K562 (cell line): Measurements from ENCODE around the gene PCDHB13. TPM values are rescaled to one million over a fixed set of nuclear protein-coding genes. Genes with fewer than 3 reads are reported as not detected.

Source experiments
- ATAC-seq: fragments of 200-7000 bp; cut with Tn5 transposase; 3 replicates; pipeline ENCODE4 v1.9.1; 2020; ENCODE audit warnings: moderate library complexity
- BruUV-seq: library from RNA; stranded (reverse); fragments of 400-500 nt; replicated peaks from 2 replicates; lab custom pipeline; 2021; lab: Mats Ljungman, UMichigan
- CTCF ChIA-PET: fragments of 300-600 bp; formaldehyde crosslinking; extraction: SDS; loops from one replicate; lab custom pipeline; 2021; ENCODE audit warnings: low intra/inter-chr PET ratio; lab: Yijun Ruan, JAX
- POLR2A ChIA-PET: fragments of 300-600, 350-650 bp; sonication (Branson Sonifier 250); formaldehyde crosslinking; extraction: SDS; loops from one replicate; lab custom pipeline; 2021; ENCODE audit warnings: antibody characterized with exemption, inconsistent platforms; lab: Yijun Ruan, JAX
- DNase-seq, 4 experiments: peaks; one replicate each; pipeline versions ENCODE4 v3.0.0 to v3.0.0-alpha.2; 2011 to 2018; ENCODE audit warnings: low spot score in 3 of 4, mixed read lengths in 3 of 4; ENCODE audit errors: extremely low read depth in 1 of 4
- FAIRE-seq: peaks from 2 replicates; lab custom pipeline; 2011; peaks lifted over from hg19 to GRCh38; lab: Jason Lieb, UNC
- H2AFZ ChIP-seq: 2 replicates; pipeline ENCODE4 v1.6.0; 2011; ENCODE audit warnings: low read depth, low read length, control low read depth, inconsistent platforms
- H3K27ac ChIP-seq: fragments of 200-600 bp; 3 replicates; pipeline ENCODE4 v1.8.0; 2011; ENCODE audit warnings: low read depth, mild to moderate bottlenecking, control low read depth, inconsistent platforms, low read length, moderate library complexity, mixed read lengths; ENCODE audit errors: extremely low read depth
- H3K27me3 ChIP-seq, 2 experiments: fragments of 300-600 bp in 1 of 2; 2 replicates in 1 of 2; 3 replicates in 1 of 2; pipeline versions ENCODE4 v1.6.0 to v1.8.0; 2011; ENCODE audit warnings: inconsistent platforms in 2 of 2, low read length in 2 of 2, mild to moderate bottlenecking in 1 of 2, mixed read lengths in 1 of 2, moderate library complexity in 1 of 2; ENCODE audit not compliant: control insufficient read depth in 2 of 2, insufficient read depth in 2 of 2
- H3K36me3 ChIP-seq: fragments of 300-600 bp; 3 replicates; pipeline ENCODE4 v1.8.0; 2011; ENCODE audit warnings: mild to moderate bottlenecking, low read length, inconsistent platforms; ENCODE audit not compliant: control insufficient read depth, insufficient read depth
- H3K4me1 ChIP-seq, 2 experiments: fragments of 200-600 bp in 1 of 2; replicated peaks in 1 of 2; 2 replicates in 1 of 2; 3 replicates in 1 of 2; pipeline versions ENCODE4 v1.5.1 to v1.8.0; 2011; ENCODE audit warnings: inconsistent platforms in 2 of 2, low read length in 2 of 2, mild to moderate bottlenecking in 1 of 2, mixed read lengths in 1 of 2, moderate library complexity in 1 of 2; ENCODE audit not compliant: control insufficient read depth in 2 of 2, insufficient read depth in 2 of 2
- H3K4me2 ChIP-seq: 2 replicates; pipeline ENCODE4 v1.6.1; 2011; ENCODE audit warnings: low read length, control low read depth, inconsistent platforms, mixed read lengths; ENCODE audit not compliant: insufficient read depth
- H3K4me3 ChIP-seq: fragments of 200-600 bp; sonication (generic), shearing (Covaris generic); 2 replicates; pipeline ENCODE4 v1.5.1; 2016; ENCODE audit warnings: control low read depth, inconsistent platforms
- H3K79me2 ChIP-seq: fragments of 200-600 bp; 3 replicates; pipeline ENCODE4 v1.8.0; 2011; ENCODE audit warnings: low read length, inconsistent platforms; ENCODE audit not compliant: control insufficient read depth, insufficient read depth
- H3K9ac ChIP-seq, 2 experiments: 2 replicates each; pipeline versions ENCODE4 v1.6.0 to v1.6.1; 2011; ENCODE audit warnings: low read depth in 2 of 2, low read length in 2 of 2, control low read depth in 1 of 2, inconsistent platforms in 1 of 2, mild to moderate bottlenecking in 1 of 2, mixed read lengths in 1 of 2; ENCODE audit not compliant: insufficient read depth in 1 of 2
- H3K9me1 ChIP-seq: one replicate; pipeline ENCODE4 v1.6.0; 2011; ENCODE audit warnings: inconsistent platforms, mild to moderate bottlenecking, low read length, moderate library complexity; ENCODE audit not compliant: control insufficient read depth, insufficient read depth
- H3K9me3 ChIP-seq: replicated peaks from 2 replicates; pipeline ENCODE4 v1.5.1; 2011; ENCODE audit warnings: low read depth, low read length, inconsistent platforms; ENCODE audit not compliant: control insufficient read depth, insufficient read depth
- H4K20me1 ChIP-seq: replicated peaks from 2 replicates; pipeline ENCODE4 v1.6.1; 2011; ENCODE audit warnings: low read length, inconsistent platforms, mixed read lengths; ENCODE audit not compliant: control insufficient read depth, insufficient read depth
- CTCF ChIP-seq, 3 experiments: IDR thresholded peaks in 2 of 3; conservative IDR thresholded peaks in 1 of 3; 2 replicates each; pipeline ENCODE4 v1.5.1; 2011 to 2012; ENCODE audit warnings: low read length in 3 of 3, mild to moderate bottlenecking in 3 of 3, control low read depth in 2 of 3, improper control_type of control experiment in 1 of 3, inconsistent platforms in 1 of 3, low read depth in 1 of 3, mixed read lengths in 1 of 3, moderate library complexity in 1 of 3; ENCODE audit not compliant: insufficient read depth in 2 of 3
- CTCFL ChIP-seq: IDR thresholded peaks from 2 replicates; pipeline ENCODE4 v1.6.1; 2011; ENCODE audit warnings: borderline replicate concordance, low read depth, mild to moderate bottlenecking, moderate library complexity, low read length; ENCODE audit not compliant: insufficient read depth, poor library complexity, severe bottlenecking
- ETS2 ChIP-seq: IDR thresholded peaks from 2 replicates; pipeline ENCODE4 v1.6.1; 2016; ENCODE audit warnings: borderline replicate concordance, missing genetic modification characterization, mild to moderate bottlenecking, moderate library complexity, missing compliant biosample characterization; ENCODE audit not compliant: poor library complexity, severe bottlenecking
- HINFP ChIP-seq: fragments of 450-650 bp; conservative IDR thresholded peaks from 2 replicates; pipeline ENCODE4 v1.6.1; 2016; ENCODE audit warnings: missing genetic modification characterization, low read depth, mild to moderate bottlenecking, control low read depth, missing compliant biosample characterization
- HNRNPUL1 ChIP-seq: fragments of 200-400 bp; formaldehyde crosslinking; IDR thresholded peaks from 2 replicates; pipeline ENCODE4 v1.6.1; 2017; ENCODE audit warnings: low read length
- JUN ChIP-seq, 2 experiments: sonication (generic) in 1 of 2; formaldehyde crosslinking in 1 of 2; IDR thresholded peaks; 2 replicates each; pipeline versions ENCODE4 v1.6.1 to v1.8.0; 2012 to 2022; ENCODE audit warnings: borderline replicate concordance in 2 of 2, mild to moderate bottlenecking in 2 of 2, improper control_type of control experiment in 1 of 2, low read depth in 1 of 2, low read length in 1 of 2, missing genetic modification reagents in 1 of 2
- KHSRP ChIP-seq: fragments of 450-650 bp; IDR thresholded peaks from 2 replicates; pipeline ENCODE4 v1.6.1; 2017
- MEIS2 ChIP-seq: fragments of 450-650 bp; IDR thresholded peaks from 2 replicates; pipeline ENCODE4 v1.6.1; 2014; ENCODE audit warnings: mild to moderate bottlenecking; ENCODE audit not compliant: partially characterized antibody
- NFYB ChIP-seq: IDR thresholded peaks from 2 replicates; pipeline ENCODE4 v1.6.1; 2011; ENCODE audit warnings: mild to moderate bottlenecking, moderate library complexity; ENCODE audit not compliant: insufficient read length; ENCODE audit errors: extremely low read depth
- NR2F6 ChIP-seq: fragments of 450-650 bp; formaldehyde crosslinking; IDR thresholded peaks from 2 replicates; pipeline ENCODE4 v1.4.0; 2020; ENCODE audit warnings: mild to moderate bottlenecking
- PHF8 ChIP-seq: fragments of 200-600 bp; sonication (generic); IDR thresholded peaks from 2 replicates; pipeline ENCODE4 v1.6.1; 2012; ENCODE audit warnings: mixed run types, mild to moderate bottlenecking, inconsistent platforms, low read length, moderate library complexity, borderline replicate concordance
- PURB ChIP-seq: sonication (generic); formaldehyde crosslinking; IDR thresholded peaks from 2 replicates; pipeline ENCODE4 v1.9.0; 2021; ENCODE audit warnings: low read depth, mild to moderate bottlenecking, missing genetic modification reagents
- RAD21 ChIP-seq, 2 experiments: fragments of 250-450 bp in 1 of 2; fragments of 450-650 bp in 1 of 2; sonication (Bioruptor Pico) in 1 of 2; formaldehyde crosslinking in 1 of 2; IDR thresholded peaks in 1 of 2; conservative IDR thresholded peaks in 1 of 2; 2 replicates each; pipeline versions ENCODE4 v1.4.0 to v1.8.0; 2020 to 2022; ENCODE audit warnings: mild to moderate bottlenecking in 2 of 2, moderate library complexity in 1 of 2
- ZNF77 ChIP-seq: fragments of 250-450 bp; sonication (Bioruptor Pico); IDR thresholded peaks from 2 replicates; pipeline ENCODE4 v1.5.0; 2020
- WGBS: fragments of 100-300 bp; shearing (Covaris generic); methylation state at CpG from one replicate; pipeline ENCODE4 v1.1.6; 2016; ENCODE audit warnings: low coverage, mixed read lengths; ENCODE audit not compliant: insufficient coverage; ENCODE audit errors: missing lambda C conversion rate; 5-methylcytosine and 5-hydroxymethylcytosine counted together
- in situ Hi-C: fragments of 300-500 bp; cut with MboI; formaldehyde crosslinking; loops from 4 replicates; pipeline ENCODE4 v1.15.0; 2018; ENCODE audit warnings: inconsistent platforms, mixed read lengths
- intact Hi-C: fragments of 100-400 bp; cut with micrococcal nuclease; formaldehyde crosslinking; loops from 2 replicates; pipeline ENCODE4 v1.14.2; 2022
- polyA plus RNA-seq, 8 experiments: library from polyadenylated mRNA; depleted of rRNA in 4 of 8; stranded (reverse) in 5 of 8; unstranded in 3 of 8; fragments of >200 nt; fragmentation: Nextera tagmentation in 2 of 8; fragmentation: Illumina TruSeq in 1 of 8; extraction: Ambion mirVana in 2 of 8; extraction: Trizol in 1 of 8; gene quantifications; 2 replicates each; pipeline versions ENCODE4 v1.2.1 to v1.2.3, GENCODE V29; 2011 to 2014; ENCODE audit warnings: inconsistent platforms in 1 of 8, missing spikeins in 1 of 8
- total RNA-seq, 7 experiments: library from RNA; depleted of rRNA in 6 of 7; stranded (reverse); fragments of >200 nt in 6 of 7; fragmentation: Illumina TruSeq in 2 of 7; extraction: Trizol in 2 of 7; gene quantifications; 2 replicates each; pipeline versions ENCODE4 v1.2.1 to v1.2.3, GENCODE V29; 2011 to 2021; ENCODE audit warnings: low replicate concordance in 1 of 7

PCDHB13 gene
- total and polyA plus RNA-seq, 9 of the 15 experiments (the other 6 are each of a cell fraction or from before 2014, with no cell fraction given), result 0.01 TPM; not detected in 8

- Histone ChIP-seq H3K79me2 (no peaks in the 10 kb centered on the region), H3K4me2 (no peak within 1 kb of the TSS), H3K9ac (no peak within 1 kb of the TSS), H3K27ac (no peak within 1 kb of the TSS), H3K9me1 (no peaks in the 10 kb centered on the region), H2AFZ (no peak within 1 kb of the TSS), H3K36me3 (no peaks in the 10 kb centered on the region), H3K4me3 (no peak within 1 kb of the TSS), H4K20me1 (no peaks in the 10 kb centered on the region), H3K9me3 (no peaks in the 10 kb centered on the region), H3K27me3 (no peaks in the 10 kb centered on the region; a peak in 1 of 5 replicates), H3K4me1 (no peaks in the 10 kb centered on the region)
- POLR2A ChIA-PET, result no interaction called here
- under 1% methylated on average over 9 of the region's 10 CpGs for WGBS
- intact Hi-C loops, result no loop called here
- TF ChIP-seq RAD21 (CRISPR knock-in tag; conservative IDR thresholded peaks at IDR 0.05 in 1 of 2, IDR thresholded peaks at IDR 0.05 in 1 of 2), result peak; percentile 9 to 29; a peak in 1 of 4 replicates
- TF ChIP-seq KHSRP, result no peak
- no peak for TF ChIP-seq NR2F6 (CRISPR knock-in tag)
- TF ChIP-seq CTCF (IDR thresholded peaks at IDR 0.05 in 2 of 3, conservative IDR thresholded peaks at IDR 0.05 in 1 of 3; ENCODE audit: insufficient read depth in 2 of 3, low read depth in 1 of 3, low read length in 3 of 3), result peak; percentile 40 to 72 (median 62); a peak in 5 of 6 replicates
- no peak for TF ChIP-seq ETS2 (tag)
- TF ChIP-seq HINFP (tag), result no peak
- no peak for TF ChIP-seq ZNF77 (CRISPR knock-in tag)
- no peak for TF ChIP-seq PURB (CRISPR knock-in tag)
- TF ChIP-seq MEIS2, result no peak
- no peak for TF ChIP-seq NFYB
- no peak for TF ChIP-seq PHF8
- peak; percentile 38 for TF ChIP-seq CTCFL
- no peak for TF ChIP-seq JUN (IDR thresholded peaks at IDR 0.05; ENCODE audit: borderline replicate concordance, low read depth, low read length)
- TF ChIP-seq JUN (CRISPR knock-in tag; IDR thresholded peaks at IDR 0.05; ENCODE audit: borderline replicate concordance), result no peak
- TF ChIP-seq HNRNPUL1, result no peak
- DNase-seq (peak; percentile 32 to 52 (median 38)), FAIRE-seq (peak; percentile 71), ATAC-seq (peak; percentile 83)
- in situ Hi-C loops, result no loop called here
- CTCF ChIA-PET, result interaction anchor here (1.1 kb wide), 1 partner anchor 369 kb away, joined by 3 read pairs; no protein-coding TSS in a partner anchor
- no TSS peak for BruUV-seq
Observed at GRCh38 chr5:141192110-141192725, 21.5 kb upstream of the PCDHB13 start, which contains the start of gene PCDHB10. TSS of gene PCDHB10 (plus strand) at chr5:141192353. CDS start at chr5:141192553, 200 bp downstream.
